HFFc6 (cell line): Measurements from ENCODE around the gene AKNA. TPM values are rescaled to one million over a fixed set of nuclear protein-coding genes. Genes with fewer than 3 reads are reported as not detected.
"Not testable (repeated sequence)": the region's sequence is repeated elsewhere in the genome, so short reads cannot be mapped to it uniquely, and the experiment has no call there.

Source experiments
- DNase-seq: peaks from one replicate; pipeline ENCODE4 v3.0.0-alpha.2; 2018
- H3K27ac Mint-ChIP-seq: 2 replicates; pipeline ENCODE4 v1.8.0; 2020; ENCODE audit warnings: mild to moderate bottlenecking, mixed read lengths
- H3K27me3 Mint-ChIP-seq: 2 replicates; pipeline ENCODE4 v1.8.0; 2021; ENCODE audit warnings: mild to moderate bottlenecking, moderate library complexity, mixed read lengths; ENCODE audit not compliant: insufficient read depth
- H3K36me3 Mint-ChIP-seq: 2 replicates; pipeline ENCODE4 v1.8.0; 2021; ENCODE audit warnings: low read depth, mixed read lengths
- H3K4me1 Mint-ChIP-seq: 2 replicates; pipeline ENCODE4 v1.8.0; 2020; ENCODE audit warnings: low read depth, mixed read lengths
- H3K4me3 Mint-ChIP-seq: 2 replicates; pipeline ENCODE4 v1.8.0; 2020; ENCODE audit warnings: mild to moderate bottlenecking, moderate library complexity, mixed read lengths
- H3K9me3 Mint-ChIP-seq: 2 replicates; pipeline ENCODE4 v1.8.0; 2020; ENCODE audit warnings: mild to moderate bottlenecking, mixed read lengths
- CTCF ChIP-seq: fragments of 200-600 bp; sonication (generic); IDR thresholded peaks from 2 replicates; pipeline ENCODE4 v1.5.0; 2021; ENCODE audit warnings: antibody characterized with exemption, mild to moderate bottlenecking
- total RNA-seq, 6 experiments: library from RNA; stranded (reverse); fragmentation: NEBNext Ultra II Directional; extraction: Animal tissue kit (Norgen Biotek cat#: 25700); gene quantifications; 2 replicates in 1 of 6; 3 replicates in 5 of 6; pipeline ENCODE4 v1.2.3, GENCODE V29; 2021

The AKNA gene
- total RNA-seq, 6 experiments from 2014 or later, result 9.3 to 13.1 (median 11.5) TPM

DNA sequence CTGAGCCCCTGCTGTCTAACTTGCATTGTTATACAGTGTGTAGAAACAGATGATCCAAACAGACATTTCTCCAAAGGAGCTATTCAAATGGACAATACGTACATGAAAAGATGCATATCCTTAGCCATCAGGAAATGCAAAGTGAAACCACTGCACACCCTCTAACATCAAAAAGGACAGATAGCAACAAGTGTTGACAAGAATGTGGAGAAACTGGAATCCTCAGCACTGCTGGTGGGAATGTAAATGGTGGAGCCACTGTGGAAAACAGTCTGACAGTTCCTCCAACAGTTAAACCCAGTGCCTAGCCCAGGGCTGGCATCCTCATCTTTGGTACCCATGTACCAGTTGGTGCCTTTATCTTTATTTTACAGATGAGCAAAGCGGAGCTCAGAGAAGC, 49.6 kb downstream of the AKNA start:
- Mint-ChIP-seq H3K4me1 (peaks cover 7% of the 10 kb centered on the region), H3K27ac (no peak overlapping the region), H3K36me3 (peaks cover 13% of the 10 kb centered on the region; the same call in 1 of the 2 replicates)

GRCh38 chr9:114336699-114337395, 50.9 kb downstream of the AKNA start:
- peaks cover 7% of the 10 kb centered on the region for H3K4me1 Mint-ChIP-seq

More for the DNA sequence above, 49.6 kb downstream of the AKNA start:
- Mint-ChIP-seq H3K9me3 (no peaks in the 10 kb centered on the region), H3K4me3 (no peak overlapping the region), H3K27me3 (no peaks in the 10 kb centered on the region; the same call in 1 of the 2 replicates)
- no peak for DNase-seq
- no peak for TF ChIP-seq CTCF

DNA sequence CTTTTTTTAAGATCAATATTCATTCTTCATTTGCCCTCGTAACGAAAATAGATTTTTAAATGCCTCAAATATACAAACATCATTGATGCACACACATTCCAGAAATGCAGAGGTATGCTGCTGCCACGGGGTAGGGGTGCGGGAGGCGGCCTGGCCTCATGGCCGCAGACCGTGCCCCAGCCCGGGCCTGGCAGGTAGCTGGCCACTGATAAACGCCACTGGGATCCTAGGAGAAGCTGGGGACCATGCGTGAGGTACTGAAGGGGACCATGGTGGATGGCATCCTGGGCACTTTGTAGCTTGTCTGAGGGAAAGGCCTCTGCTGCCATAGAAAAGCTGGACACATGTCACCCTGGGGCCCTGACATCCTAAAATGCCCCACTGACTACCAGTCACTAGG, 51.6 kb downstream of the AKNA start:
- no peaks in the 10 kb centered on the region for H3K9me3 Mint-ChIP-seq
- no peak overlapping the region for H3K4me3 Mint-ChIP-seq
- no peak for DNase-seq
- H3K36me3 Mint-ChIP-seq, result peaks cover 4% of the 10 kb centered on the region; the same call in 1 of the 2 replicates
- H3K27me3 Mint-ChIP-seq, result no peaks in the 10 kb centered on the region; the same call in 1 of the 2 replicates
- H3K27ac Mint-ChIP-seq, result no peak overlapping the region
- TF ChIP-seq CTCF, result no peak
- peaks cover 7% of the 10 kb centered on the region for H3K4me1 Mint-ChIP-seq

More at GRCh38 chr9:114336699-114337395, 50.9 kb downstream of the AKNA start:
- Mint-ChIP-seq H3K9me3 (no peaks in the 10 kb centered on the region), H3K4me3 (no peak overlapping the region), H3K36me3 (peaks cover 11% of the 10 kb centered on the region; the same call in 1 of the 2 replicates), H3K27ac (no peak overlapping the region), H3K27me3 (no peaks in the 10 kb centered on the region; the same call in none of the 2 replicates)
- no peak for DNase-seq
- no peak for TF ChIP-seq CTCF

GRCh38 chr9:114335745-114336144, 52.0 kb downstream of the AKNA start:
- Mint-ChIP-seq H3K4me1 (peaks cover 7% of the 10 kb centered on the region), H3K27ac (no peak overlapping the region), H3K9me3 (no peaks in the 10 kb centered on the region), H3K4me3 (no peak overlapping the region), H3K36me3 (0 out of 2 replicates have a peak, but pooled peaks cover 4% of the 10 kb centered on the region), H3K27me3 (peaks cover 2% of the 10 kb centered on the region; the same call in 1 of the 2 replicates)
- DNase-seq, result no peak
- TF ChIP-seq CTCF, result no peak

- Mint-ChIP-seq H3K9me3 (no peaks in the 10 kb centered on the region), H3K36me3 (no peaks in the 10 kb centered on the region), H3K27ac (no peak overlapping the region; the same call in 1 of the 2 replicates), H3K4me3 (no peak overlapping the region), H3K27me3 (peaks cover 5% of the 10 kb centered on the region; the same call in 1 of the 2 replicates), H3K4me1 (peaks cover 7% of the 10 kb centered on the region)
- no peak for TF ChIP-seq CTCF
- no peak for DNase-seq
These were observed 53.3 kb downstream of the AKNA start for GRCh38 chr9:114334490-114334889.

- H3K4me1 Mint-ChIP-seq, H3K27me3 Mint-ChIP-seq, H3K4me3 Mint-ChIP-seq, H3K36me3 Mint-ChIP-seq, H3K9me3 Mint-ChIP-seq, DNase-seq, H3K27ac Mint-ChIP-seq: not testable (repeated sequence)
These were observed 54.1 kb downstream of the AKNA start for GRCh38 chr9:114333718-114334117.

DNA sequence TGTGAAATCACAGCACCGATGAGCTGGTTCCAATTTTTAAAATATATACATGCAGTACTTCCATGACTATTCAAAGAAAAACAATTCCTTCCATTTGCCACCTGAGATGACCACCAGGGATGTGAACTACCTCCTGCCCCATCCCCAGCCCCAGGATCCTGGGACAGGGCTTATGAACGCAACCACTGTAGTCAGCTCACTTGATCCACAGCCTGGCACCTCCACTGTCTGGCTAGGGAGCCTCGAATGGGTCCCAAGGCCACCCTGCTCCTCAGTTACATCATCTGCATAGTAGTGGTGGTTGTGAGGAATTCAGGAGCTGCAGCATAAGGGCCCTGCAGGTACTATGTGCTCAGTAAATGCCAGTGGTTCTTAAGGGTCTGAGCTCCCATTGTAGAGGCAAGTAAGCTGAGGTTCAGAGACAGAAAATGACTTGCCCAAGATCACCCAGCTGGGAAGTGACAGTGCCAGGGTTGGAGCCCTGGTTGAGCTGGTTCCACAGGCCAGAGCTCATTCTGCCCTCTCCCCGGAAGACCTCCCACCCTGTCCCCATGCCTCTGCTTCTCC, 55.2 kb downstream of the AKNA start:
- H3K27me3 Mint-ChIP-seq, H3K4me3 Mint-ChIP-seq, H3K36me3 Mint-ChIP-seq, H3K4me1 Mint-ChIP-seq, DNase-seq, H3K27ac Mint-ChIP-seq, H3K9me3 Mint-ChIP-seq: not testable (repeated sequence)

GRCh38 chr9:114331229-114332195, 56.3 kb downstream of the AKNA start:
- not testable (repeated sequence) for H3K27me3 Mint-ChIP-seq, H3K27ac Mint-ChIP-seq, H3K4me1 Mint-ChIP-seq, H3K36me3 Mint-ChIP-seq, H3K9me3 Mint-ChIP-seq, DNase-seq, H3K4me3 Mint-ChIP-seq
